ENCODE results near the gene LSAMP.

LSAMP gene

GRCh38 chr3:115916866-115917265 lies 528.4 kb downstream of the LSAMP start:
- no peak overlapping the region for H3K4ac ChIP-seq (ENCODE audit: low read depth in 1 of 2, low read length in 2 of 2)
- WGBS, result 94% methylated on average over 1 of the region's 1 CpG
- H2AFZ ChIP-seq (ENCODE audit: low read depth, low read length), result no peak overlapping the region
- no peak overlapping the region for H2BK12ac ChIP-seq (ENCODE audit: low read length in 2 of 2)
- H3K9ac ChIP-seq (ENCODE audit: low read length), result no peak overlapping the region
- no peak overlapping the region for H3K14ac ChIP-seq (ENCODE audit: low read length in 2 of 2)
- H3K23ac ChIP-seq (ENCODE audit: low read length in 2 of 2), result no peak overlapping the region
- no peaks in the 10 kb centered on the region for H3K27me3 ChIP-seq (ENCODE audit: control insufficient read depth in 1 of 2, insufficient read depth in 1 of 2, low read length in 2 of 2)
- no peaks in the 10 kb centered on the region for H3K36me3 ChIP-seq (ENCODE audit: control insufficient read depth in 1 of 2, insufficient read depth in 2 of 2, low read depth in 1 of 2, low read length in 2 of 2)
- no peaks in the 10 kb centered on the region for H3K9me3 ChIP-seq (ENCODE audit: control insufficient read depth, low read length)
- no peak for DNase-seq
- H2AK5ac ChIP-seq (ENCODE audit: low read length, severe bottlenecking), result no peak overlapping the region
- H3K4me1 ChIP-seq (ENCODE audit: control insufficient read depth, insufficient read depth, low read depth, low read length), result peaks cover 3% of the 10 kb centered on the region
- no peak overlapping the region for H3K4me3 ChIP-seq (ENCODE audit: insufficient read depth in 1 of 2, low read depth in 1 of 2, low read length in 2 of 2)
- H3K4me2 ChIP-seq (ENCODE audit: low read length, poor library complexity, severe bottlenecking), result no peak overlapping the region
- no peak overlapping the region for H3K27ac ChIP-seq (ENCODE audit: low read length, poor library complexity, severe bottlenecking)
- H4K8ac ChIP-seq (ENCODE audit: low read length), result no peak overlapping the region
- H3K79me1 ChIP-seq (replicated peaks; ENCODE audit: low read length, poor library complexity, severe bottlenecking), result peaks cover 6% of the 10 kb centered on the region
- no peak overlapping the region for H2BK5ac ChIP-seq (ENCODE audit: low read depth, low read length, poor library complexity, severe bottlenecking)
- no peak overlapping the region for H3K18ac ChIP-seq (ENCODE audit: low read depth in 1 of 2, low read length in 2 of 2)
- no peak overlapping the region for H2BK15ac ChIP-seq (ENCODE audit: low read depth, poor library complexity, severe bottlenecking)
- no peak overlapping the region for H4K91ac ChIP-seq (ENCODE audit: low read length)
- no peak overlapping the region for H2BK120ac ChIP-seq (ENCODE audit: low read depth, low read length)

- Histone ChIP-seq H2BK120ac (ENCODE audit: low read depth, low read length) (no peak overlapping the region), H3K9ac (ENCODE audit: low read length) (no peak overlapping the region), H3K36me3 (ENCODE audit: control insufficient read depth in 1 of 2, insufficient read depth in 2 of 2, low read depth in 1 of 2, low read length in 2 of 2) (no peaks in the 10 kb centered on the region), H3K27ac (ENCODE audit: low read length, poor library complexity, severe bottlenecking) (no peak overlapping the region), H2BK15ac (ENCODE audit: low read depth, poor library complexity, severe bottlenecking) (no peak overlapping the region), H2BK5ac (ENCODE audit: low read depth, low read length, poor library complexity, severe bottlenecking) (no peak overlapping the region), H3K9me3 (ENCODE audit: control insufficient read depth, low read length) (no peaks in the 10 kb centered on the region), H3K4me1 (ENCODE audit: control insufficient read depth, insufficient read depth, low read depth, low read length) (peaks cover 3% of the 10 kb centered on the region), H3K27me3 (ENCODE audit: control insufficient read depth in 1 of 2, insufficient read depth in 1 of 2, low read length in 2 of 2) (no peaks in the 10 kb centered on the region), H3K4ac (ENCODE audit: low read depth in 1 of 2, low read length in 2 of 2) (no peak overlapping the region), H4K8ac (ENCODE audit: low read length) (no peak overlapping the region), H2AK5ac (ENCODE audit: low read length, severe bottlenecking) (peak overlapping the region; percentile 36), H2BK12ac (ENCODE audit: low read length in 2 of 2) (no peak overlapping the region), H3K4me3 (ENCODE audit: insufficient read depth in 1 of 2, low read depth in 1 of 2, low read length in 2 of 2) (no peak overlapping the region), H3K18ac (ENCODE audit: low read depth in 1 of 2, low read length in 2 of 2) (no peak overlapping the region), H3K14ac (ENCODE audit: low read length in 2 of 2) (no peak overlapping the region), H4K91ac (ENCODE audit: low read length) (no peak overlapping the region), H3K23ac (ENCODE audit: low read length in 2 of 2) (no peak overlapping the region), H3K79me1 (replicated peaks; ENCODE audit: low read length, poor library complexity, severe bottlenecking) (peaks cover 6% of the 10 kb centered on the region), H2AFZ (ENCODE audit: low read depth, low read length) (no peak overlapping the region), H3K4me2 (ENCODE audit: low read length, poor library complexity, severe bottlenecking) (no peak overlapping the region)
- 100% methylated on average over 1 of the region's 1 CpG for WGBS
- no peak for DNase-seq
These were observed 530.2 kb downstream of the LSAMP start for GRCh38 chr3:115915061-115915460.

DNA sequence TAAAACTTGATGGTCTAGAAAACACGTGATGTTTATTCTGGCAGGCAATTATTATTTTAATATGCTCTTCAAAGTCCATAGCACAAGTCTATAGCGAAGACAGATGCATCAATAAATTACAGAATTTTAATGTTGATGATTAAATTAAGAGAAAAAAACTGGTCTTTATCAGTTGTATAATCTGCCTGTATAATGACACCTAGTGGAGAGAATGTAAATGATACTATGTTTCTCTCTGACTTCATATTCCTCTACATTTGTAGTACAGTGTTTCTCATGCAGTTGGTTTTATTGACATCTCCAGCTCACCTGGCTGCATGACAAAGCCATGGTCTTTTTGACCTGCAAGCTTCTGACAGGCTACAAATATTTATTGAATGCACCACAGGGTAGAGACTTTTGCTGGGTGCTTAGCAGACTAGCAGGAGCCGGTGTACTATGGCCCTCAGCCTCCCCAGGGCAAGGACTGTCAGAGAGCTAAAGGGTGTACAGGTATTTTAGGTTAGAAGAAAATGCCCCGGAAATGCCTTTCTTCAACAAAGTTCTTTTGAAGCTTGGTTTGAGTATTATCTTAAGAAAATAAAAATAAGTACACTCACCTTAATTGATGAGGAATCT lies 532.1 kb downstream of the LSAMP start:
- Histone ChIP-seq H2BK120ac (ENCODE audit: low read depth, low read length) (no peak overlapping the region), H3K27ac (ENCODE audit: low read length, poor library complexity, severe bottlenecking) (no peak overlapping the region)

GRCh38 chr3:115912372-115912771 lies 532.9 kb downstream of the LSAMP start:
- H3K4me3 ChIP-seq (ENCODE audit: insufficient read depth in 1 of 2, low read depth in 1 of 2, low read length in 2 of 2), result no peak overlapping the region
- H3K18ac ChIP-seq (ENCODE audit: low read depth in 1 of 2, low read length in 2 of 2), result peak overlapping the region in 1 of 2 experiments; percentile 43
- no peak overlapping the region for H4K91ac ChIP-seq (ENCODE audit: low read length)
- peaks cover 0 to 7% of the 10 kb centered on the region in 2 experiments for H3K27me3 ChIP-seq (ENCODE audit: control insufficient read depth in 1 of 2, insufficient read depth in 1 of 2, low read length in 2 of 2)
- H3K23ac ChIP-seq (ENCODE audit: low read length in 2 of 2), result no peak overlapping the region
- H2BK5ac ChIP-seq (ENCODE audit: low read depth, low read length, poor library complexity, severe bottlenecking), result no peak overlapping the region
- H2BK15ac ChIP-seq (ENCODE audit: low read depth, poor library complexity, severe bottlenecking), result no peak overlapping the region
- no peak overlapping the region for H2AFZ ChIP-seq (ENCODE audit: low read depth, low read length)
- no peak overlapping the region for H3K27ac ChIP-seq (ENCODE audit: low read length, poor library complexity, severe bottlenecking)
- no peak overlapping the region for H2AK5ac ChIP-seq (ENCODE audit: low read length, severe bottlenecking)
- peak; percentile 22 for DNase-seq
- H3K14ac ChIP-seq (ENCODE audit: low read length in 2 of 2), result no peak overlapping the region
- no peak overlapping the region for H3K4me2 ChIP-seq (ENCODE audit: low read length, poor library complexity, severe bottlenecking)
- peaks cover 3% of the 10 kb centered on the region for H3K4me1 ChIP-seq (ENCODE audit: control insufficient read depth, insufficient read depth, low read depth, low read length)
- WGBS, result 64% methylated on average over 2 of the region's 2 CpGs
- H3K36me3 ChIP-seq (ENCODE audit: control insufficient read depth in 1 of 2, insufficient read depth in 2 of 2, low read depth in 1 of 2, low read length in 2 of 2), result no peaks in the 10 kb centered on the region
- H3K4ac ChIP-seq (ENCODE audit: low read depth in 1 of 2, low read length in 2 of 2), result no peak overlapping the region
- no peak overlapping the region for H3K9ac ChIP-seq (ENCODE audit: low read length)
- H3K9me3 ChIP-seq (ENCODE audit: control insufficient read depth, low read length), result no peaks in the 10 kb centered on the region
- no peak overlapping the region for H2BK120ac ChIP-seq (ENCODE audit: low read depth, low read length)
- no peak overlapping the region for H2BK12ac ChIP-seq (ENCODE audit: low read length in 2 of 2)
- H3K79me1 ChIP-seq (replicated peaks; ENCODE audit: low read length, poor library complexity, severe bottlenecking), result peaks cover 4% of the 10 kb centered on the region
- no peak overlapping the region for H4K8ac ChIP-seq (ENCODE audit: low read length)

More for the DNA sequence above, 532.1 kb downstream of the LSAMP start:
- Histone ChIP-seq H3K14ac (ENCODE audit: low read length in 2 of 2) (no peak overlapping the region), H3K9me3 (ENCODE audit: control insufficient read depth, low read length) (no peaks in the 10 kb centered on the region), H3K4me2 (ENCODE audit: low read length, poor library complexity, severe bottlenecking) (no peak overlapping the region), H2AFZ (ENCODE audit: low read depth, low read length) (no peak overlapping the region), H4K91ac (ENCODE audit: low read length) (no peak overlapping the region), H2BK15ac (ENCODE audit: low read depth, poor library complexity, severe bottlenecking) (no peak overlapping the region), H3K23ac (ENCODE audit: low read length in 2 of 2) (no peak overlapping the region), H2BK5ac (ENCODE audit: low read depth, low read length, poor library complexity, severe bottlenecking) (no peak overlapping the region), H4K8ac (ENCODE audit: low read length) (no peak overlapping the region), H3K4ac (ENCODE audit: low read depth in 1 of 2, low read length in 2 of 2) (no peak overlapping the region), H3K36me3 (ENCODE audit: control insufficient read depth in 1 of 2, insufficient read depth in 2 of 2, low read depth in 1 of 2, low read length in 2 of 2) (no peaks in the 10 kb centered on the region), H3K4me3 (ENCODE audit: insufficient read depth in 1 of 2, low read depth in 1 of 2, low read length in 2 of 2) (no peak overlapping the region), H3K79me1 (replicated peaks; ENCODE audit: low read length, poor library complexity, severe bottlenecking) (peaks cover 4% of the 10 kb centered on the region), H2AK5ac (ENCODE audit: low read length, severe bottlenecking) (no peak overlapping the region), H3K4me1 (ENCODE audit: control insufficient read depth, insufficient read depth, low read depth, low read length) (peaks cover 3% of the 10 kb centered on the region), H3K9ac (ENCODE audit: low read length) (no peak overlapping the region), H3K18ac (ENCODE audit: low read depth in 1 of 2, low read length in 2 of 2) (no peak overlapping the region), H3K27me3 (ENCODE audit: control insufficient read depth in 1 of 2, insufficient read depth in 1 of 2, low read length in 2 of 2) (peaks cover 0 to 7% of the 10 kb centered on the region in 2 experiments), H2BK12ac (ENCODE audit: low read length in 2 of 2) (no peak overlapping the region)
- WGBS, result 81% methylated on average over 1 of the region's 4 CpGs
- peak; percentile 25 for DNase-seq

All from mesenchymal stem cell (in vitro differentiated cells and primary cell).